ENCODE measurements around the gene MYH11. TPM values are rescaled to one million over a fixed set of nuclear protein-coding genes. Genes with fewer than 3 reads are reported as not detected.

Gene MYH11
- total RNA-seq, 2 donors from 2014 or later, result 0.09 to 0.29 TPM

DNA sequence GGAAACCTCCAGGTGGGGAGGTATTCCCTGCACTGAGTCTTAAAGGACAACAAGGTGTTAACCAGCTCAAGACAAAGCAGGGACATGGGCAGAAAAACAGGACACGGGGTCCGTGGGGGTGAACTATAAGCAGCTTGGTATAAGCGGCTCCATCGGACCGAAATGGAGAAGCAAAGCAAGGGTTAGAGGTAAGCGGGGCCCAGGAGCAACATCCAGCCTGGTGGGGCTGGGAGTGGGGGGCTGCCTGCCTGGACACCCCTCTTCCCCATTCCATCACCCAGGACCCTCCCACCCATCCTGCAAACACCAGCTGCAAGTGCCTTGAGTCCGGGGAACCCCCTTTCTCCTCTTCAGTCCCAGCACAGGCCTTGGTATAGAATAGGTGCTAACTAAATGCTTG lies 29.5 kb downstream of the MYH11 start:
- Histone ChIP-seq H3K9ac (ENCODE audit: extremely low read depth, low read length, poor library complexity, severe bottlenecking) (no peak overlapping the region), H3K27ac (ENCODE audit: low read depth, low read length) (no peak overlapping the region), H3K4me3 (ENCODE audit: low read length) (no peak overlapping the region), H3K36me3 (ENCODE audit: control insufficient read depth, insufficient read depth, low read length) (no peaks in the 10 kb centered on the region), H3K4me1 (ENCODE audit: control insufficient read depth, insufficient read depth, low read length) (no peaks in the 10 kb centered on the region), H3K27me3 (ENCODE audit: control insufficient read depth, insufficient read depth, low read length, poor library complexity, severe bottlenecking) (peaks cover 49% of the 10 kb centered on the region), H3K9me3 (ENCODE audit: control insufficient read depth, low read length) (no peaks in the 10 kb centered on the region)
- no peak overlapping the region for H3K27ac Mint-ChIP-seq
- H3K4me3 Mint-ChIP-seq, result no peak overlapping the region
- TF ChIP-seq, protein P1, sequence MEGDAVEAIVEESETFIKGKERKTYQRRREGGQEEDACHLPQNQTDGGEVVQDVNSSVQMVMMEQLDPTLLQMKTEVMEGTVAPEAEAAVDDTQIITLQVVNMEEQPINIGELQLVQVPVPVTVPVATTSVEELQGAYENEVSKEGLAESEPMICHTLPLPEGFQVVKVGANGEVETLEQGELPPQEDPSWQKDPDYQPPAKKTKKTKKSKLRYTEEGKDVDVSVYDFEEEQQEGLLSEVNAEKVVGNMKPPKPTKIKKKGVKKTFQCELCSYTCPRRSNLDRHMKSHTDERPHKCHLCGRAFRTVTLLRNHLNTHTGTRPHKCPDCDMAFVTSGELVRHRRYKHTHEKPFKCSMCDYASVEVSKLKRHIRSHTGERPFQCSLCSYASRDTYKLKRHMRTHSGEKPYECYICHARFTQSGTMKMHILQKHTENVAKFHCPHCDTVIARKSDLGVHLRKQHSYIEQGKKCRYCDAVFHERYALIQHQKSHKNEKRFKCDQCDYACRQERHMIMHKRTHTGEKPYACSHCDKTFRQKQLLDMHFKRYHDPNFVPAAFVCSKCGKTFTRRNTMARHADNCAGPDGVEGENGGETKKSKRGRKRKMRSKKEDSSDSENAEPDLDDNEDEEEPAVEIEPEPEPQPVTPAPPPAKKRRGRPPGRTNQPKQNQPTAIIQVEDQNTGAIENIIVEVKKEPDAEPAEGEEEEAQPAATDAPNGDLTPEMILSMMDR (conservative IDR thresholded peaks at IDR 0.05), result no peak
- no peaks in the 10 kb centered on the region for H3K36me3 Mint-ChIP-seq (ENCODE audit: low read depth)
- no peak for DNase-seq
- H3K27me3 Mint-ChIP-seq (ENCODE audit: insufficient read depth), result peaks cover 30% of the 10 kb centered on the region
- H3K9me3 Mint-ChIP-seq, result no peaks in the 10 kb centered on the region
- H3K4me1 Mint-ChIP-seq, result no peaks in the 10 kb centered on the region
- WGBS, 2 experiments (ENCODE audit: insufficient coverage in 1 of 2, insufficient read length in 1 of 2), result 84 to 91% methylated on average over 5 to 6 of the region's 7 CpGs

- no peak overlapping the region for H3K4me3 ChIP-seq (ENCODE audit: low read length)
- peaks cover 2% of the 10 kb centered on the region for H3K9me3 Mint-ChIP-seq
- no peaks in the 10 kb centered on the region for H3K4me1 Mint-ChIP-seq
- H3K27me3 ChIP-seq (ENCODE audit: control insufficient read depth, insufficient read depth, low read length, poor library complexity, severe bottlenecking), result peaks cover 61% of the 10 kb centered on the region
- no peaks in the 10 kb centered on the region for H3K4me1 ChIP-seq (ENCODE audit: control insufficient read depth, insufficient read depth, low read length)
- TF ChIP-seq, protein P1 (conservative IDR thresholded peaks at IDR 0.05), result no peak
- no peaks in the 10 kb centered on the region for H3K36me3 Mint-ChIP-seq (ENCODE audit: low read depth)
- WGBS, 2 experiments (ENCODE audit: insufficient coverage in 1 of 2, insufficient read length in 1 of 2), result 88 to 95% methylated on average over 5 to 9 of the region's 9 CpGs
- H3K27ac Mint-ChIP-seq, result no peak overlapping the region
- H3K36me3 ChIP-seq (ENCODE audit: control insufficient read depth, insufficient read depth, low read length), result no peaks in the 10 kb centered on the region
- H3K4me3 Mint-ChIP-seq, result no peak overlapping the region
- no peak overlapping the region for H3K27ac ChIP-seq (ENCODE audit: low read depth, low read length)
- H3K9ac ChIP-seq (ENCODE audit: extremely low read depth, low read length, poor library complexity, severe bottlenecking), result no peak overlapping the region
- no peaks in the 10 kb centered on the region for H3K9me3 ChIP-seq (ENCODE audit: control insufficient read depth, low read length)
- no peak for DNase-seq
- H3K27me3 Mint-ChIP-seq (ENCODE audit: insufficient read depth), result peaks cover 38% of the 10 kb centered on the region
Measured at GRCh38 chr16:15825750-15826305, 31.0 kb downstream of the MYH11 start.

DNA sequence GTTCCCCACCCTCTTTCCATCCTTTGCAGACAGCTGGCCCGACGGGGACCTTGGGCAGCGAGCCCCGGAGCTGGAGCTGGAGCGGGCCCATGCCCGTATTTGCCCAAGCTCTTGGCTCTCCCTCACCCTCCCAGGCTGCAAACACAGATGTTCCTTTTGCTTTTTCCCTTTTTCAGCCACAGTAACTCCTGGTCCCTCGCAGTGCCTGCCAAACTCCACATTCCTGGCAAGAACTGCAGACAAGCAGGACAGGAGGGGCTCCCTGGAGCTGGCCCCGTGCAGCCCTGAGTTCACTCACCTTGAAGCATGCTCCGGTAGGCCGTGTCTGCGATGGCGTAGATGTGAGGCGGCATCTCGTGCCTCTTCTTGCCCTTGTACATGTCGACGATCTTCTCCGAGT lies 33.9 kb downstream of the MYH11 start:
- H3K4me1 ChIP-seq (ENCODE audit: control insufficient read depth, insufficient read depth, low read length), result no peaks in the 10 kb centered on the region
- H3K27ac ChIP-seq (ENCODE audit: low read depth, low read length), result no peak overlapping the region
- Mint-ChIP-seq H3K4me3 (no peak overlapping the region), H3K27me3 (ENCODE audit: insufficient read depth) (peaks cover 63% of the 10 kb centered on the region), H3K4me1 (no peaks in the 10 kb centered on the region), H3K9me3 (peaks cover 21% of the 10 kb centered on the region), H3K27ac (no peak overlapping the region), H3K36me3 (ENCODE audit: low read depth) (no peaks in the 10 kb centered on the region)
- no peak for DNase-seq
- no peak overlapping the region for H3K9ac ChIP-seq (ENCODE audit: extremely low read depth, low read length, poor library complexity, severe bottlenecking)
- H3K4me3 ChIP-seq (ENCODE audit: low read length), result no peak overlapping the region
- H3K36me3 ChIP-seq (ENCODE audit: control insufficient read depth, insufficient read depth, low read length), result no peaks in the 10 kb centered on the region
- TF ChIP-seq, protein P1 (conservative IDR thresholded peaks at IDR 0.05), result no peak
- 81 to 83% methylated on average over 16 to 17 of the region's 17 CpGs for WGBS, 2 experiments (ENCODE audit: insufficient coverage in 1 of 2, insufficient read length in 1 of 2)
- peaks cover 83% of the 10 kb centered on the region for H3K27me3 ChIP-seq (ENCODE audit: control insufficient read depth, insufficient read depth, low read length, poor library complexity, severe bottlenecking)
- H3K9me3 ChIP-seq (ENCODE audit: control insufficient read depth, low read length), result peaks cover 15% of the 10 kb centered on the region
